Stimulated activated CD4-positive, alpha-beta T cell treated with anti-CD3 and anti-CD28 coated beads, Interleukin-4, amount 100 ng/mL, for 24 hours (primary cell): ENCODE results near the gene SLC6A18.
A peak's percentile ranks its signal among the peaks of the same experiment; 100 is the strongest.

ENCODE experiments used
- DNase-seq: peaks from one replicate; pipeline ENCODE4 v3.0.0-alpha.2; 2020

Gene SLC6A18

DNA sequence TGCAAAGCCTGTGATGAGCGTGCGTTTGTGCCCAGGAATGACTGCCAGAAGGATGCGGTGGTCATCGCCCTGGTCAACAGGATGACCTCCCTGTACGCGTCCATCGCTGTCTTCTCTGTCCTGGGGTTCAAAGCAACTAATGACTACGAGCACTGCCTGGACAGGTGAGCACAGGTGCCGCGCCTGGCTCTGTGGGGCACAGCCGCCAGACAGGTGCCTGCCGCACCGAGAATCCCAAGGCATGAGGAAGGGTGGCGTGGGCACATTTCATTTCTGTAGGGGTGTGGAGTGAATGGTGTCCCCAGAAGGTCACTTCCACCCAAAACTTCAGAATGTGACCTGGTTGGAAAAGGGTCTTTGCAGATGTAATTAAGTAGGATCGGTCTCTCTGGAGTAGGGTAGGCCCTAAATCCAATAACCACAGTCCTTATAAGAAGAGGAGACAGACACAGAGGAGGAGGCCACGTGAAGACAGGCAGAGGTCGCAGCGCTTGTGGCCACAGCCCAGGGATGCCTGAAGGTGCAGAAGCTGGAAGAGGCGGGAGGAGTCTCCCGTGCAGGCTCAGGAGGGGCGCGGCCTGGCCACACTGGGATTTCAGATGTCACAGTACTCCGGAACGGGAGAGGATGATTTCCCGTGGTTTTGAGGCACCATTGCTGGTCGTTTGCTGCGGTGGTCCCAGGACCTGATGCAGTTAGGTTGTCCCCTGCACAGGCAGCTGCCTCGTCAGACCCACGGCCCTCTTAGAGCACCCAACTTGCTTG, 15.5 kb downstream of the SLC6A18 start:
- DNase-seq = no peak

DNA sequence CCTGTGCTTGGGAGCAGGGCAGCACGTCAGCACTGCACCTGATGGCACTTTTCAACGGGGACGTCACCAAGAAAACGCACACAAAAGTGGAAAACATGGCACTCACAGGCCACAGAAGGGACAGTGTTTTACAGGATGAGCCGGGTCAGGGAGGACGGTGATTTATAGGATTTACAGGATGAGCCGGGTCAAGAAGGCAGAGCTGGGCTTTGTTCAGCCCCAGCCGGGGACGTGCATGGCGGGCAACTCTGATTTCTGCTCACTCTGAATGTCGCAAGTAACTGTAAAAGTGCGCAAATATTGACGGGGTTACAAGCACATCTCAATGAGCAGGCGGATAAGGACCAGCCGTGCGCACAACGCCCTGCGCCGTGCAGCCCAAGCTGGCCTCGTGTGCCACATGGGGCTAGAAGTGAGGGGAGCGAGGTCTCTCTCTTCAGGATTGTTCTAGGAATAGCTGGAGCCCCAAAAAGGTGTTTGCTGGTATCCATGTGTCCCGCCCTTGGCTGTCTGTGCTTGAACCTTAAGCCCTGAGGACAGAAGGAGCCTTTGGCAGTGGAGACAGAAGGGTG, 16.4 kb downstream of the SLC6A18 start:
- no peak for DNase-seq

DNA sequence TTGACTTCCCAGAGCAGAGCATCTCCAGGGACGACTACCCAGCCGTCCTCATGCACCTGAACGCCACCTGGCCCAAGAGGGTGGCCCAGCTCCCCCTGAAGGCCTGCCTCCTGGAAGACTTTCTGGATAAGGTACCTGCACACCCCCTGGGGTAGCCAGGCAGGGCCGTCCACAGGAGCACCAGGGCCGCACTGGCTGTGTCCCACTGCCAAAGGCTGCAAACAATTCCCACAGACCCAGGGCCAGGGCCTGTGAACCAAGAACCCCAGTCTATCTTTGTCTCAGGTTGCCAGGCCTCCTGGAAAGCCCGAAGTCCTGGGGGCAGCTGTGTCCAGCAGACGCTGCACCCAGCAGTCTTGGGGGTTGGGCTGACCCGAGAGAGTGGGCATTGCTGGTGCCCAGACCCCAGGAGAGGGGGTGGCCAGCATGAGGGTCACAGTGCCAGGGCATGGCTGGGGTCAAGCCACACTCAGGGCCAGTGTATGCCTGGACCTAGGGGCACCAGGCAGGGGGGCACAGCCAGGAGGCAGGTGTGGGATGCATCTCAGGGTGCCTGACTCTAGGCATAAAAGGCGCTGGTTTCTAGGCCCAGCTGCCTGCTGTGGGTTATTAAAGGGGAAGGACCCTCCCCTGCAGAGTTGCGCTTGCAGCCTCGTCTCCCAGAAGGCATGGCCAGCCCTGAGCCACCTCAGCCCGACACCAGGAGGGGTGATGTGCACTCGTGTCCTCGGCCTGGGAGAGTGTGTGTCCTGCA, 17.7 kb downstream of the SLC6A18 start:
- DNase-seq = no peak

DNA sequence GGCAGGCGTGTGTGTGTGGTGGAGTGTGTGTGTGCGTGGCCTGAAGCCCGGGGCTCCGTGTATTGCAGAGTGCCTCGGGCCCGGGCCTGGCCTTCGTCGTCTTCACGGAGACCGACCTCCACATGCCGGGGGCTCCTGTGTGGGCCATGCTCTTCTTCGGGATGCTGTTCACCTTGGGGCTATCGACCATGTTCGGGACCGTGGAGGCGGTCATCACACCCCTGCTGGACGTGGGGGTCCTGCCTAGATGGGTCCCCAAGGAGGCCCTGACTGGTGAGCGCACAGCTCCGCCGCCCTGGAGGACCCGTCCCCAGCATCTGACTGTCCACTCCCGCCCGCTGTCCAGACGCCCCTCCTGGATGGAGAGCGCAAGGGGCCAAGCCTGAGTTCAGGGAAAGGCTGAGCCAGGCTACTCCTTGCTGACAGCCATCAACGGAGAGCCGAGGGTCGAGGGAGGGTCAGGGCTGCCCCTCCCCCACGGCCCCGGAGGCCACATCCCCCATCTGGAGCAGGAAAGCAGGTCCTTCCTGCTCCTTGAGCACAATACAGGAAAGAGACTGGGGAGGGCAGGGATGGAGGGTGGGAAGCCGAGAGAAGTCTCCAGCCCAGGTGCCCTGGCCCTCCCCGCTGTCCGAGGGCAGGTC, 18.4 kb downstream of the SLC6A18 start:
- DNase-seq = no peak

DNA sequence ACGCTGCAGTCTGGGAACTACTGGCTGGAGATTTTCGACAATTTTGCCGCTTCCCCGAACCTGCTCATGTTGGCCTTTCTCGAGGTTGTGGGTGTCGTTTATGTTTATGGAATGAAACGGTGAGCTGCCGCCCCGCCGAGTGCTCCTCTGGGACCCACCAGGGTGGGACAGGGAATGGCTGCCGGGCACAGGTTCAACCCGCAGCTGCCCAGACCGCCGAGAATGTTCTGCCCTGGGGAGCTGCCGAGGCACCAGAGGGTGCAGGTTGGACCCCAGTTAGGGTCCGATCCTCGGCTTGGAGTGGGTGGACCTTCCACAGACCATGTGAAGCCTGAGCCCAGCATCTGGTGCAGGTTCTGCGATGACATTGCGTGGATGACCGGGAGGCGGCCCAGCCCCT, 19.1 kb downstream of the SLC6A18 start:
- DNase-seq = no peak

DNA sequence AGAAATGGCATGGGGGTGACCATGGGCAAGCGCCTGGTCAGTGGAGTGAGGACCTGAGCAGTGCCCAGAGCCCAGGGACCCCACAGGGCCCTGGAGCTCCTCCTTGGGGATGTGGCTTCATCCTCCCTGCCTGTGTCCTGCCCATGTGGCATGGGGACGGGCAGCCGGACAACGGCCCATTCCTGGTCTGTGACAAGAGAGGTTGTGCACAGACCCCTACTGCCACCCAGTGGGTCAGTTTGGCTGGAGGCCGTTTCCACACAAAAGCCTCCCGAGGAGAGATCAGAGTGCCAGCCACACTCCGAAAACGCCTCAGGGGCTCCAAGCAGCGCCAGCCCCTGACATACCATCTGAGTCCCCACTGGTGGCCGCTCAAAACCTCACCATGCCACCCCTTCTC, 19.8 kb downstream of the SLC6A18 start:
- no peak for DNase-seq

DNA sequence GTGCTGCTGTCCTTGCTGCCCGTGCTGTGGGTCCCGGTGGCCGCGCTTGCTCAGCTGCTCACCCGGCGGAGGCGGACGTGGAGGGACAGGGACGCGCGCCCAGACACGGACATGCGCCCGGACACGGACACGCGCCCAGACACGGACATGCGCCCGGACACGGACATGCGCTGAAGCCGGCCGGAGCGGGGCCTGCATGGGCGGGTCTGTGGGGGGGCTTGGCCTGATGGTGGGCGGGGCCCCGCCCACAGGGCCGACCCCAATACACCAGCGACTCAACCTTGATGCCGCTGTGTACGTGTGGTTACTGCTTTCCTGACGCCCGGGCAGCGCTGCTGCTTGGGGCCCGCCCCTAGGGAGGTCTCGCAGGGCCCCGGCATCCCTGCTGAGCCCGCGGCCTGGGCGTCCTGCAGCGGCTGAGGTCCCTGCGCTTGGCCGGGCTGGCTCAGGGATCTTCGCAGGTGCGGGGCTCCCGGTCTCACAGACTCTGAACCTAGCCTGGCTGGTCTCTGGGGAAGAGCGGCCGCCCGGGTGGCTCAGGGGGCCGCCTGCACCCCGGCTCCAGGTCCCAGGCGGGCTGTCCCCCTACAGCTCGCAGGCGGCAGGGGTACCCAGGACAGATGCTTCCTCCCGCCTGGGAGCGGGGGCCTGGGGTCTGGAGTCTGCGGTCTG, 20.9 kb downstream of the SLC6A18 start:
- no peak for DNase-seq

DNA sequence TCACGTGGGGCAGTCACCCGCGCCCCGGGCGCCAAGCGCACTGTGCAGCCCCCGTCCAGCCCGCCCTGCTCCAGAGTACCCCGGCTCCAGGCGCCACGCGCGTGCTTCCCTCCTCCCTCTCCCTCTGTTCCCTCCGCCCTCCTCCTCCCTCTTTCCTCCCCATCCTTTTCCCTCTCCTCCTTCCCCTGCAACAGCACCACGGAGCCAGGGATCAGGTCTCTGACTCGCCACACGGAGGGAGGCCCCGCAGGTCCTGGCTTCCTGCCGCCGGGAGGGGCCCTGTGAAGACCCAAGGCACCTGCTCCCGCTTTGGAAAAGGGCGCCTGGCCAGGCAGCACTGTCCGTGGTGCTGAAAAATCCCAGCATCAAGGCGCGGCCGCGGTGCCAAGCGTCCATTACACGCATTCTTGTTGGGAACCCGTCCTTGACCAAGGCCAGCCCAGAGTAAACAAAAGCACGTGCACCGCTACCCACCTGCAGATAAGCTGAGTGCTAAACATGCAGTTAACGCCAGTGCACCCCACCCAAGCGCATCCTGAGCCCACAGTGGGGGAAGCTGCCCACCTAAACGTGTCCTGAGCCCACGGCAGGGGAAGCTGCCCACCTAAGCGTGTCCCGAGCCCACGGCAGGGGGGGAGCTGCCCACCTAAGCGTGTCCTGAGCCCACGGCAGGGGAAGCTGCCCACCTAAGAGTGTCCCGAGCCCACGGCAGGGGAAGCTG, 21.7 kb downstream of the SLC6A18 start:
- no peak for DNase-seq

DNA sequence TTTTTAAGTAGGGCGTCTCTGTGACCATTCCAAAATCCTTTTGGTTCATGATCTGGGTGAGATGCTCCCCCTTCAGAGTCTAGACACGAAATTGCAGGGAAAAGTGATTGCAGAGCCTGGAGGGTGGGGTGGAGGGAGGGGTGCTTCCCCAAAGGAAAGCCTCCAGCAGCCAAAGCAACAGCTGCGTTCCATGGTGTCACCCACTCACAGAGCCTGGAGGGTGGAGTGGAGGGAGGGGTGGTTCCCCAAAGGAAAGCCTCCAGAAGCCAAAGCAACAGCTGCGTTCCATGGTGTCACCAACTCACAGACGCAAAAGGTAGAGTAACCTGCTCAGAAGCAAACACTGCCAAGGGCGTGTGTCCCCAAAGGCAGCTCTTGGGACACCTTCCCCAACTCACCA, 22.6 kb downstream of the SLC6A18 start:
- no peak for DNase-seq

DNA sequence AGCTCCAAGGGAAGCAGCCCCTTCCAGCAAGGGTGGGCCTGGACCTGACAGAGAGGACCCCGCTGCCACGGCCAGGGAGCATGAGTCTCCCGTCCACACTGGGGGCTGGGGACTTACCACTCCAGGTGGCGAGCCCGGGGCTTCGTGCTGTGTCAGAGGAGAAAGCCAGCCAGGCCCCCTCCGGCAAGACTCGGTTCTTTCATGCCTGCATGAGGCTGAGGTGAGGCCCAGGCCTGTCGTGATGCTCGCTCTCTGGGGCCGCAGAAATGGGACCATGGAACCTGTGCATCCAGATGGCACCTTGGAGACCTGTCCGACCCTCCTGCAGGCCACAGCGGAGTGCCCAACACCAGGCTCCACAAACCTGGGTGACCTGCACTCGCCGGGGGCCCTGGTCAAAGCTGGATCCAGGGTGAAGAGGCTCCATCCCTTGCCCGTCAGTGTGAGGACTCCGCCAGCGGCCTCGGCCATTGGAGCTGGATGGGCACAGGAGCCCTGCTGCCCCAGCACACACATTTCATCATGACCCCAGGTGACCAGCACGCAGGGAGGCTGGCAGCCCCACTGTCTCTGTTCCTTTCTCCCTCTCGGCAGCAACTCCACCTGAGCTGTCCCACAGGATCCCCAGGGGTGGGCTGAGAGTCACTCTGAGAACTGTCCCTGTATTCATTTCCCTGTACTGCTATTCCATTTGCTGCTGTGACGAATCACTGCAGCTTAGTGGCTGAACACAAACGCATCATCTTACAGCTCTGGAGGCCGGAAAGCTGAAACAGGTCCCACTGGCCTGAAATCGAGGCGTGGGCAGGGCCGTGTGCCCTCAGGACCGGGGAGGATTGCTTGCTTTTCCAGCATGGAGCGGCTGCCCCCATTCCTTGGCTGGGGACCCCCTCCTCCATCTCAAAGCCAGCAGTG, 24.4 kb downstream of the SLC6A18 start:
- DNase-seq = no peak

DNA sequence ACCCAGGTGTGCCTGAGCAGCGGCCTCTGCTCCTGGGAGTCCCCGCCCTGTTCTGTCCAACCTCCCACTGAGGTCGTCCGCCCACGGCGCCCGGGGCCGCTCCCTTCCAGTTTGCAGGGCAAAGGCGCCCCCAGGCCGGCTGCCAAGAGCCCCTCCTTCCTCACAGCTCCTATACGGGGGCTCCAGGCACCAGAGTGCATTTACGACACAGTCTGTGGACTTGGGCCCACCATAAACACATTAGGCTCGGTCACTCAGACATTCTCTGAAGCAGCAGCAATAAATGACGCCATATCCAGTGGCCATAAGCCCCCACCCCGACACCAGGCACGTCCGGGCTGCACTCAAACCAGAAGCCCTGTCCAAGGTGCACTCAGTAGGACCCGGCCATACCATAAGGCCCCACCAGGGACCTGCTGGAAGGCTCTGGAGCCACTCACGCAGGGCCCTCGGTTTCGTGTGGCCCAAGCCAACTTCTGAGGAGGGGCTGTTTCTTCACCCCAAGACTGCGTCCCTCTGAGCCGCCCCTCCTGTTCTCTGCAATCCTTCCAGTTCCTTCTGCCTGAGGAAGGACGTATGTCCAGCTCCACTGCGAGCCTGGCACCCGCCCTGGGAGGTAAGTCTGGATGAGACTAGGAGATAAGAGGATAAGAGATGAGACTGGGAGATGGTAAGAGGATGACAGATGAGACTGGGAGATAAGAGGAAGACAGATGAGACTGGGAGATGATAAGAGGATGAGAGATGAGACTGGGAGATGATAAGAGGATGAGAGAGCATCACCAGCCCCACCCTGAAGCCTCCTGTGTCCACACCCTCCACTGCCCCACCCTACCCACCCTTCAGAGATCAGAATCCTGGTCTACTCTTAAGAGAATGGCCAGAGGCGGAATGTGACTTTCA, 26.7 kb downstream of the SLC6A18 start:
- DNase-seq = no peak

DNA sequence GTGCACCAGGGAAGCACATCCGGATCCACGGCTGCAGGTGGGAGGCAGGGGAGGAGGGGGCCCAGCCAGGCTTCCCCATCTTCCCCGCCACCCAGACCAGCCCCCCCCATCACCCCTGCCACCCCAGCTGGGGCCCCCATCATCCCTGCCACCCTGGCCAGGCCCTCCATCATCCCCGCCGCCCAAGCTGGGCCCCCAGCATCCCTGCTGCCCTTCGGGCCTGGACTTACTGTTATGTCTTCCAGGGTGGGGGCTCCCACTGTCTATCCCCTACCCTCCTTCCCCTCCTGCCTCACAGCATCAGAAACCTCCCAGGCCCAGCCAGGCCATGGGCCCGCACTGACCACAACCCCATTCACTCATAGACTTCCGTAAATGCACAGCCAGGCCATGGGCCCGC, 27.5 kb downstream of the SLC6A18 start:
- DNase-seq = no peak

DNA sequence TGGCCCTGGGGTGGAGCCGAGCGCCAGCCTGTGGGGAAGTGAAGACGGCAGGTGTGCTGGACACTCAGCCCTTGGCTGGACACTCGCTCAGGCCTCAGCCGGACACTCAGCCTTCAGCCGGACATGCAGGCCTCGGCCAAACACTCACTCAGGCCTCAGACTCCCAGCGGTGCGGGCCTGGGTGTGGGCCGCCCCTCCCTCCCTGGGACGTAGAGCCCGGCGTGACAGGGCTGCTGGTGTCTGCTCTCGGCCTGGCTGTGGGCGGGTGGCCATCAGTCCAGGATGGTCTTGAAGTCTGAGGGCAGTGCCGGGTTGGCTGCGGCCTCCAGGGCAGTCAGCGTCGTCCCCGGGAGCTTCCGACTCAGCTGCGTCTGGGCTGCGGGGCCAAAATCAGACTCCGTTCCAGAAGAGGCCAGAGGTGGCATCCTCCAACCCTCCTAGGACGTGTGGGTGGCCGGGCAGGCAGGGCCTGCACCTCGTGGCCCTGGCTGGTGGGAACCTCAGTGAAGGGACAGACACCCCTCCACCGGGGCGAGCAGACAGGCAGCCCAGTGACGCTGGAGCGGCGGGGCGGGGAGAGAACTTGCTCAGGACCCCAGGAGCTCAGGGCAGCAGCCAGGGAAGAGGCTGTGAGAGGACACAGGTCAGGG, 28.4 kb downstream of the SLC6A18 start:
- no peak for DNase-seq

DNA sequence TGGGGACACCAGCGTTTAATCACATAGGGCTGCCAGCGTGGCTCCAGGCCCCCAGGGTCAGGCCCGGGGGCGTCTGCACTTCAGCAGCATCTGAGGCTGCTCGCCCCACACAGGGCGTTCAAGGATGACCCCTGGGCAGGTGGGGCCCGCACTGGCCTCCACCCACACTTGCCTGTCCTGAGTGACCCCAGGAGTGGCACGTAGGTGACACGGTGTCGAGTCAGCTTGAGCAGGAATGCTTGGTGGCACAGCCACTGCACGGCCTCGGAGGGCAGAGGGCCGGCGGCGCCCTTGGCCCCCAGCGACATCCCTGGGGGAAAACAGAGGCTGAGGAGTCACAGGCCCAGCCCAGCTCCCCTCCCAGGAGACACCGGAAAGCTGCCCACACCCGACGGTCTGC, 29.0 kb downstream of the SLC6A18 start:
- no peak for DNase-seq

DNA sequence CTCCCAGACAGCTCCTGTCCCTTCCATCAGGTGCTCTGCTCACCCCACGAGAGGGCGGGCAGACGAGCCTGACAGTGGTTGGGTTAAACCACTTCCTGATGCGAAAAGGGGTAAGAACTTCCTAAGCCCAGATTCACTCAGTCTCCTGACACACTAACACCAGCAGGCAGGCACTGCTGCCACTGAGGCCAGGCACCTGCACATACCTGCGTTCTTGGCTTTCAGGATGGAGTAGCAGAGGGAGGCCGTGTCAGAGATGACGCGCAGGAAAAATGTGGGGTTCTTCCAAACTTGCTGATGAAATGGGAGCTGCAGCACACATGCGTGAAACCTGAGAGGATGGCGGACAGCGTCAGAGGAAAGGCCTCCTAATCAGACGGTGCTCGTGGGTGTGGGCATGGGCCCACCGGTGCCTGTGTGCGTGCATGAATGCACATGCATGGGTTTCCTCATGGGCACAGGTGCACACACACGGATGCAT, 29.9 kb downstream of the SLC6A18 start:
- DNase-seq = peak; percentile 27

DNA sequence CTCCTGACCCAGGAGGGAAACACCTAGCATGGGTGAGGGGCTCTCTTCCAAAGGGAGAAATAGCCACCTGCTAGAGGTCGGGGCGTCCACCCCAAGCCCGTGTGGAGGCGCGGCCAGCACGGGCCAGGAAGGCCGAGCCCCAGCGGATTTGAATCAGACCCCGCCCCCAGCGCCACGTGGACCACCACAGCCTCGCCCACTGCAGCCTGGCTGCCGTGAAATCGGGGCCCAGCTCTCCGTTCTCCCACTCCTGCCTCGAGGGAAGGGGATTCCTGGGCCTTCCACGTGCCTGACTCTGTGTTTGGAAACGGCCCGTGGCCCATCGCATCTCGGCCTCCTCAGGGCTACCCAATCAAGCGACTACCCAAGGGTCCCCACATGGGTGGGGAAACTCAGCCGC, 31.6 kb downstream of the SLC6A18 start:
- no peak for DNase-seq

DNA sequence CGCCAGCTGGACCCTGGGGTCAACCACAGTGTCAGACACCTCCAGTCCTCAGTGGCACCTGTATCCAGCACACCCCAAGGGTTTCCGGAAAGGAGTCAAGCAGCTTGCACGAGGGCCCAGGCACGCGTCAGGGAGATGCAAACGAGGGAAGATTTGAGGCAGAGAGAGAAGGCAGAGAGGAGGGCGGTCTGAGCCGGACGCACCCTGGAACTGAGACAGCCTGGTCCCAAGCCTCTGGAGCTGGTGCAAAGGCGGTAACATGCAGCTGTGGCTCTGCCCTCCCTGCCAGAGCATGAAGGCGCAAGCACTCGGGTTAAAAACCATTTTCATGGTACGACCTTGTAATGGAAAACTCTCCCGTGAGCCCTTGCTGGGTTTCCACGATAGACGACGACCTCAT, 32.2 kb downstream of the SLC6A18 start:
- no peak for DNase-seq

DNA sequence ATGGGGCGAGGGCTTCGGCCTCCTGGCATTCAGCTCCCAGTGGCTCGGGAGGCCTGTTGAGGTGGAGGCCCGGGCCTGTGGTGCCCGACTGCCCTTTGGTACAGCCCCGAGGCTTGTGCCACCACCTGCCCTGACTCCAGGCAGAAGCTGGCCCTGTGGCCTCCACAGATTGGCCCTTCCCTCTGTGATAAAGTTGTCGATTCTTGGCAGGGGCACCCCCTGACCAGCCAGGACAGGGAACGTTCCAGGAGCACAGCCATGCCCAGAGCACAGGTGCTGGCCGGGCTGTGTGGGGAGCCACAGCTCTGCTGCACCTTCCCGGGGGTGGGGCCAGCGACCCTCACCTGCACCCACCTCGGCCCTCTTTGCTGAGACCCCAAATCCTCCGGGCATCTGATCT, 32.7 kb downstream of the SLC6A18 start:
- DNase-seq = no peak

DNA sequence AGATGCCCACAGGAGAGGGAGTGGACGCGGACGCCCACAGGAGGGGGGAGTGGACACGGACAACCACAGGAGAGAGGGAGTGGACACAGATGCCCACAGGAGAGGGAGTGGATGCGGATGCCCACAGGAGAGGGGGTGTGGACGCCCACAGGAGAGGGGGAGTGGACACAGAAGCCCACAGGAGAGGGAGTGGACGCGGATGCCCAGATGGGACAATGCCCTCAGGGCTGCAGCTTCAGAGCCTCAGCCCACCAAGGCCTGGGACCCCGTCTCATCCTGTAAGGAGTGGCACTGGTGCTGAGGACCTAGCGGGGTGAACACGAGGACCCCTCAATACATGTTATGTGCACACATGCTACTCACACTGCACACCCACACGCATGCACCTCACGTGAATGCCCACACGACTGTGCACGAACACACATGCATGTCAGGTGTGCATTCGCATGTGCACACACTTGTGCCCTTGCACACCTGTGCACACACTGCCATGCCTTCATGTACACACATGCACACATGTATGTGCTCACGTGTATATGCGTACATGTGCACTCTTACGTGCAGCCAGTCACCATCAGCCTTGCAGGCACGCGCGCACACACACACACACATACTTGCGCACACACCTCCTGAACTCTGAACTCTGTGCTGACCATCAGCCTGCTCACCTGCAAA, 34.8 kb downstream of the SLC6A18 start:
- no peak for DNase-seq
